GM23338 (cell line): Measurements from ENCODE around the gene GPR162. TPM values are rescaled to one million over a fixed set of nuclear protein-coding genes. Genes with fewer than 3 reads are reported as not detected.

ENCODE experiments used
- ATAC-seq: fragments of 200-7000 bp; cut with Tn5 transposase; 3 replicates; pipeline ENCODE4 v1.9.1; 2020
- DNase-seq: peaks from one replicate; pipeline ENCODE4 v3.0.0-alpha.2; 2015; ENCODE audit warnings: low spot score
- H2AFZ ChIP-seq: fragments of 200-600 bp; sonication (generic); 2 replicates; pipeline ENCODE4 v1.8.0; 2016; ENCODE audit warnings: antibody characterized with exemption, mild to moderate bottlenecking, moderate library complexity
- H3F3A ChIP-seq: fragments of 200-600 bp; sonication (generic); replicated peaks from 2 replicates; pipeline ENCODE4 v1.8.0; 2017; ENCODE audit warnings: antibody characterized with exemption, mixed run types, low read depth
- H3K27ac ChIP-seq: fragments of 200-600 bp; sonication (generic); 2 replicates; pipeline ENCODE4 v1.6.1; 2016; ENCODE audit warnings: low read depth
- H3K27me3 ChIP-seq: fragments of 200-600 bp; sonication (generic); 2 replicates; pipeline ENCODE4 v1.8.0; 2016; ENCODE audit warnings: mild to moderate bottlenecking, mixed run types, moderate library complexity; ENCODE audit not compliant: insufficient read depth
- H3K36me3 ChIP-seq: fragments of 200-600 bp; sonication (generic); 2 replicates; pipeline ENCODE4 v1.8.0; 2016; ENCODE audit warnings: mild to moderate bottlenecking; ENCODE audit not compliant: insufficient read depth
- H3K4me1 ChIP-seq: fragments of 200-600 bp; sonication (generic); 2 replicates; pipeline ENCODE4 v1.8.0; 2016; ENCODE audit warnings: mild to moderate bottlenecking, moderate library complexity; ENCODE audit not compliant: insufficient read depth
- H3K4me2 ChIP-seq: fragments of 200-600 bp; sonication (generic); 2 replicates; pipeline ENCODE4 v1.7.1; 2017; ENCODE audit warnings: mixed run types
- H3K4me3 ChIP-seq: fragments of 200-600 bp; sonication (generic); 2 replicates; pipeline ENCODE4 v1.6.1; 2016; ENCODE audit warnings: mixed run types
- H3K79me2 ChIP-seq: fragments of 200-600 bp; sonication (generic); replicated peaks from 2 replicates; pipeline ENCODE4 v1.8.0; 2017; ENCODE audit warnings: mild to moderate bottlenecking; ENCODE audit not compliant: insufficient read depth
- H3K9me2 ChIP-seq: fragments of 200-600 bp; sonication (generic); 2 replicates; pipeline ENCODE4 v1.8.0; 2017; ENCODE audit not compliant: insufficient read depth
- H4K20me1 ChIP-seq: fragments of 200-600 bp; sonication (generic); replicated peaks from 2 replicates; pipeline ENCODE4 v1.8.0; 2017; ENCODE audit warnings: mild to moderate bottlenecking; ENCODE audit not compliant: insufficient read depth
- H3K27ac Mint-ChIP-seq: 2 replicates; pipeline ENCODE4 v1.8.0; 2020; ENCODE audit warnings: inconsistent platforms, mild to moderate bottlenecking, moderate library complexity, mixed read lengths
- H3K27me3 Mint-ChIP-seq: 3 replicates; pipeline ENCODE4 v1.8.0; 2022; ENCODE audit warnings: low read depth, mild to moderate bottlenecking, moderate library complexity, mixed read lengths, inconsistent platforms; ENCODE audit not compliant: insufficient read depth, poor library complexity
- H3K36me3 Mint-ChIP-seq: 3 replicates; pipeline ENCODE4 v1.8.0; 2021; ENCODE audit warnings: low read depth, mild to moderate bottlenecking, inconsistent platforms, moderate library complexity, mixed read lengths
- H3K4me1 Mint-ChIP-seq: 3 replicates; pipeline ENCODE4 v1.8.0; 2020; ENCODE audit warnings: mild to moderate bottlenecking, inconsistent platforms, mixed read lengths
- H3K4me3 Mint-ChIP-seq: 3 replicates; pipeline ENCODE4 v1.8.0; 2021; ENCODE audit warnings: moderate library complexity, mild to moderate bottlenecking, inconsistent platforms, mixed read lengths
- H3K9me3 Mint-ChIP-seq: 3 replicates; pipeline ENCODE4 v1.8.0; 2020; ENCODE audit warnings: moderate library complexity, mild to moderate bottlenecking, inconsistent platforms, mixed read lengths
- EZH2 ChIP-seq: fragments of 200-600 bp; sonication (generic); IDR thresholded peaks from one replicate; pipeline ENCODE4 v1.8.0; 2017; ENCODE audit warnings: antibody characterized with exemption, mild to moderate bottlenecking, low read depth; ENCODE audit not compliant: unreplicated experiment
- EZH2phosphoT487 ChIP-seq: fragments of 200-600 bp; sonication (generic); IDR thresholded peaks from one replicate; pipeline ENCODE4 v1.8.1; 2018; ENCODE audit warnings: antibody characterized with exemption; ENCODE audit not compliant: unreplicated experiment
- REST ChIP-seq: IDR thresholded peaks from one replicate; pipeline ENCODE4 v1.6.1; 2018; ENCODE audit warnings: antibody characterized with exemption; ENCODE audit not compliant: unreplicated experiment
- STAT1 ChIP-seq: IDR thresholded peaks from one replicate; pipeline ENCODE4 v1.6.1; 2016; ENCODE audit warnings: antibody characterized with exemption; ENCODE audit not compliant: unreplicated experiment
- ZNF462 ChIP-seq: fragments of 250-450 bp; sonication (Bioruptor Pico); IDR thresholded peaks from 2 replicates; pipeline ENCODE4 v1.5.0; 2020; ENCODE audit warnings: mild to moderate bottlenecking, moderate library complexity
- polyA plus RNA-seq: library from polyadenylated mRNA; unstranded; fragments of >200 nt; fragmentation: Nextera tagmentation; extraction: Ambion mirVana; gene quantifications from 2 replicates; pipeline ENCODE4 v1.2.1, GENCODE V29; 2016
- total RNA-seq: library from RNA; depleted of rRNA; stranded (reverse); fragments of >200 nt; shearing (Covaris generic); gene quantifications from 2 replicates; pipeline ENCODE4 v1.2.3, GENCODE V29; 2014

Gene GPR162
- total and polyA plus RNA-seq, 2 experiments from 2014 or later = 4.7 to 5.0 TPM

DNA sequence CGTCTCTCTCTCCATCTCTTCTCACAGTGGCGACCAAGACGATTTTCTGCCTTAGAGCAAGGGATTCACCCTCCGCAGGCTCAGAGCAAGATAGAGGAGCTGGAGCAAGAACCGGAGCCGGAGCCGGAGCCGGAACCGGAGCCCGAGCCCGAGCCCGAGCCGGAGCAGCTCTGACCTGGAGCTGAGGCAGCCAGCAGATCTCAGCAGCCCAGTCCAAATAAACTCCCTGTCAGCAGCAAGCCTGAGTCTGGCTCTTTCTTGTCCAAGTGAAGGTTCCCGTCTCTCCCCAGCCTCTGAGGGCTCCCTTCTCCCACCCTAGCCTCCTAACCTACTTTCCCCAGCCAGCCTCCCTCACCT lies 43.4 kb upstream of the GPR162 start:
- H2AFZ ChIP-seq = peak overlapping the region; percentile 99
- no peaks in the 10 kb centered on the region for H3K9me2 ChIP-seq
- no peaks in the 10 kb centered on the region for H3K36me3 ChIP-seq
- H3K4me1 ChIP-seq = peaks cover 8% of the 10 kb centered on the region
- H3K4me1 Mint-ChIP-seq = peaks cover 46% of the 10 kb centered on the region
- TF ChIP-seq EZH2 (no peak), EZH2phosphoT487 (no peak), STAT1 (no peak), REST (no peak), ZNF462 (CRISPR knock-in tag) (no peak)
- DNase-seq = peak; percentile 77
- peak overlapping the region; percentile 89 for H3K4me3 Mint-ChIP-seq
- H3K27ac Mint-ChIP-seq = no peak overlapping the region; the same call in 1 of the 2 replicates
- no peaks in the 10 kb centered on the region for H4K20me1 ChIP-seq
- H3K4me2 ChIP-seq = peak overlapping the region; percentile 99
- peaks cover 54% of the 10 kb centered on the region for H3K27me3 Mint-ChIP-seq
- peak overlapping the region; percentile 71 for H3K4me3 ChIP-seq
- H3K36me3 Mint-ChIP-seq = peaks cover 7% of the 10 kb centered on the region; the same call in 2 of the 3 replicates
- H3K9me3 Mint-ChIP-seq = no peaks in the 10 kb centered on the region; the same call in 2 of the 3 replicates
- no peaks in the 10 kb centered on the region for H3K79me2 ChIP-seq
- no peak overlapping the region for H3K27ac ChIP-seq
- H3K27me3 ChIP-seq = peaks cover 55% of the 10 kb centered on the region
- peaks cover 12% of the 10 kb centered on the region; the same call in 1 of the 2 replicates for H3F3A ChIP-seq
- peak; percentile 37 for ATAC-seq
